OCI-LY7 (cell line): Measurements from ENCODE around the gene NSRP1.
"Not testable (repeated sequence)": the region's sequence is repeated elsewhere in the genome, so short reads cannot be mapped to it uniquely, and the experiment has no call there.

Experiments used
- EZH2phosphoT487 ChIP-seq: fragments of 200-600 bp; sonication (generic); IDR thresholded peaks from 2 replicates; pipeline ENCODE4 v1.6.1; 2018; ENCODE audit warnings: low read depth, borderline replicate concordance, mild to moderate bottlenecking, mixed run types, antibody characterized with exemption, low read length, moderate library complexity, mixed read lengths
- TF ChIP-seq, protein P1 (sequence below): fragments of 200-600 bp; sonication (generic); conservative IDR thresholded peaks from 2 replicates; pipeline ENCODE4 v1.5.1; 2014; ENCODE audit warnings: mild to moderate bottlenecking, antibody characterized with exemption, low read length, moderate library complexity, mixed read lengths

DNA sequence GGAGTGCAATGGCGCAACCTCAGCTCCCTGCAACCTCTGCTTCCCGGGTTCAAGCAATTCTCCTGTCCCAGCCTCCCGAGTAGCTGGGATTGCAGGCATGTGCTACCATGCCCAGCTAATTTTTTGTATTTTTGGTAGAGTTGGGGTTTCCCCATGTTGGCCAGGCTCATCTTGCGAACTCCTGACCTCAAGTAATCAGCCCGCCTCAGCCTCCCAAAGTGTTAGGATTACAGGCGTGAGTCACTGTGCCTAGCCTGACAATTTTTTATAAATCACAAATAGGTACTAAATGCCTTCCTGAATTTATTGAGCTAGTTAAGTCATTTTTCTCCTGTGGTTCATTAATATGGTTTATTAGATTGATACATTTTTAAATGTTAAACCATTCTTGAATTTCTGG lies 31.2 kb downstream of the NSRP1 start:
- TF ChIP-seq, protein P1, sequence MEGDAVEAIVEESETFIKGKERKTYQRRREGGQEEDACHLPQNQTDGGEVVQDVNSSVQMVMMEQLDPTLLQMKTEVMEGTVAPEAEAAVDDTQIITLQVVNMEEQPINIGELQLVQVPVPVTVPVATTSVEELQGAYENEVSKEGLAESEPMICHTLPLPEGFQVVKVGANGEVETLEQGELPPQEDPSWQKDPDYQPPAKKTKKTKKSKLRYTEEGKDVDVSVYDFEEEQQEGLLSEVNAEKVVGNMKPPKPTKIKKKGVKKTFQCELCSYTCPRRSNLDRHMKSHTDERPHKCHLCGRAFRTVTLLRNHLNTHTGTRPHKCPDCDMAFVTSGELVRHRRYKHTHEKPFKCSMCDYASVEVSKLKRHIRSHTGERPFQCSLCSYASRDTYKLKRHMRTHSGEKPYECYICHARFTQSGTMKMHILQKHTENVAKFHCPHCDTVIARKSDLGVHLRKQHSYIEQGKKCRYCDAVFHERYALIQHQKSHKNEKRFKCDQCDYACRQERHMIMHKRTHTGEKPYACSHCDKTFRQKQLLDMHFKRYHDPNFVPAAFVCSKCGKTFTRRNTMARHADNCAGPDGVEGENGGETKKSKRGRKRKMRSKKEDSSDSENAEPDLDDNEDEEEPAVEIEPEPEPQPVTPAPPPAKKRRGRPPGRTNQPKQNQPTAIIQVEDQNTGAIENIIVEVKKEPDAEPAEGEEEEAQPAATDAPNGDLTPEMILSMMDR: not testable (repeated sequence)
- not testable (repeated sequence) for TF ChIP-seq EZH2phosphoT487
